ENCODE results near the gene SGCD. TPM values are rescaled to one million over a fixed set of nuclear protein-coding genes. Genes with fewer than 3 reads are reported as not detected.

SGCD gene
- total and polyA plus RNA-seq, 2 of the 4 experiments (the other 2 are of a cell fraction), result 5.8 to 10.6 TPM

DNA sequence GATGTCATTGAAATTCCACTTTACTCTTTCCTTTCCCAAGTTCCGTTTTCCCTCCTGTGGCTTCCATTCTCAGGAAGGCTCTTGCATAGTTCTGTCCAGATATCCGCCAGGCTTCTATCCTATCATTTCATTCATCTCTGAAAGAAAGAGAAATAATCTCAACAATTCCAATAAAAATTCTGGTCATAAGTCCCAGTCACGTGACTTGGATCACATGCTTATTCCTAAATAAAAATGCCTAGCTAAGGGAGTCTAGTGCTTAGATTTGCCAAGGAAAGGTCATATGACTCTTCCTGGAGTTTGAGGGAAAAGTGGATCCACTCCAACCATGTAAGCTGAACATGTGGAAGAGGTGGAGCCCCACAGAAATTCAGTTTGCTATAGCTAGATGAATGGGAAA, 377.2 kb downstream of the SGCD start:
- no peaks in the 10 kb centered on the region for H3K36me3 ChIP-seq (ENCODE audit: control insufficient read depth, insufficient read depth, low read length)
- H2AK9ac ChIP-seq (replicated peaks; ENCODE audit: low read depth, low read length, poor library complexity), result no peak overlapping the region
- no peak overlapping the region for H3K56ac ChIP-seq (ENCODE audit: extremely low read depth, insufficient read depth, low read length)
- WGBS, 2 experiments (ENCODE audit: extremely low coverage in 2 of 2, insufficient read length in 1 of 2), result 86% methylated on average over 1 of the region's 3 CpGs; no CpG with 5 or more reads in 1 of the 2 experiments
- ChIA-PET CTCF (no interaction called here), POLR2A (ENCODE audit: unreplicated experiment) (no interaction called here)
- H3K23ac ChIP-seq (ENCODE audit: low read depth, low read length), result no peak overlapping the region
- H3K4me1 ChIP-seq (ENCODE audit: control insufficient read depth, insufficient read depth, low read length), result no peaks in the 10 kb centered on the region
- in situ Hi-C loops (cut with MboI; ENCODE audit: low sequenced_read_pairs) (no loop called here), intact Hi-C loops (cut with micrococcal nuclease) (no loop called here), dilution Hi-C loops (cut with HindIII; ENCODE audit: low sequenced_read_pairs, unreplicated experiment) (no loop called here)
- no peak overlapping the region for H4K8ac ChIP-seq (ENCODE audit: low read depth in 2 of 2, low read length in 2 of 2)
- no peaks in the 10 kb centered on the region for H3K9me3 ChIP-seq (ENCODE audit: control insufficient read depth, insufficient read depth, low read length)
- no peak overlapping the region for H3K18ac ChIP-seq (ENCODE audit: low read depth, low read length)
- no peak overlapping the region for H4K91ac ChIP-seq (ENCODE audit: insufficient read depth, low read depth, low read length)
- ATAC-seq (ENCODE audit: low read depth) (no peak), DNase-seq (no peak)
- no peak overlapping the region for H3K14ac ChIP-seq (replicated peaks; ENCODE audit: low read depth, low read length)
- no peak for TF ChIP-seq MAFK (IDR thresholded peaks at IDR 0.05; ENCODE audit: low read depth, low read length)
- no peak for TF ChIP-seq NFE2L2 (IDR thresholded peaks at IDR 0.05; ENCODE audit: low read depth, low read length)
- no peak for TF ChIP-seq SMC3 (IDR thresholded peaks at IDR 0.05; ENCODE audit: low read depth, low read length)
- TF ChIP-seq POLR2A (IDR thresholded peaks at IDR 0.05; ENCODE audit: low read depth, low read length), result no peak
- no TSS peak for BruUV-seq (replicated peaks)
- no peak overlapping the region for H4K5ac ChIP-seq (ENCODE audit: low read depth, low read length)
- no peak overlapping the region for H2AFZ ChIP-seq (replicated peaks; ENCODE audit: low read length, poor library complexity)
- H3K4me3 ChIP-seq (ENCODE audit: insufficient read depth, low read depth, low read length), result no peak overlapping the region
- no peak overlapping the region for H2BK120ac ChIP-seq (ENCODE audit: low read depth, low read length)
- H2AK5ac ChIP-seq (ENCODE audit: low read depth, low read length), result no peak overlapping the region
- no peak overlapping the region for H3K4me2 ChIP-seq (ENCODE audit: low read depth, low read length)
- H3K9me1 ChIP-seq (ENCODE audit: insufficient read depth, low read length), result no peaks in the 10 kb centered on the region
- H3K27me3 ChIP-seq (ENCODE audit: control insufficient read depth, insufficient read depth, low read length), result no peaks in the 10 kb centered on the region
- H3K4ac ChIP-seq (ENCODE audit: low read depth, low read length), result no peak overlapping the region
- H2BK5ac ChIP-seq (ENCODE audit: low read depth, low read length, poor library complexity, severe bottlenecking), result no peak overlapping the region
- no peaks in the 10 kb centered on the region for H4K20me1 ChIP-seq (ENCODE audit: insufficient read depth, low read length)
- no peaks in the 10 kb centered on the region for H3K79me1 ChIP-seq (ENCODE audit: low read depth in 1 of 2, low read length in 2 of 2)
- H2BK20ac ChIP-seq (ENCODE audit: low read depth, low read length), result no peak overlapping the region
- H3K27ac ChIP-seq (ENCODE audit: insufficient read depth, low read length), result no peak overlapping the region
- H3K9ac ChIP-seq (ENCODE audit: low read depth, low read length), result no peak overlapping the region
- H2BK15ac ChIP-seq (ENCODE audit: low read depth, low read length), result no peak overlapping the region

Data from IMR-90 (cell line).